IMR-90 (cell line): ENCODE data around the gene CA12. TPM values are rescaled to one million over a fixed set of nuclear protein-coding genes. Genes with fewer than 3 reads are reported as not detected.

ENCODE experiments used
- ATAC-seq: fragments of 200-7000 bp; cut with Tn5 transposase; 2 replicates; pipeline ENCODE4 v1.9.1; 2020; ENCODE audit warnings: low read depth, mild to moderate bottlenecking, moderate library complexity
- BruUV-seq: library from RNA; stranded (reverse); fragments of 400-500 nt; replicated peaks from 2 replicates; lab custom pipeline; 2021; lab: Mats Ljungman, UMichigan
- CTCF ChIA-PET: fragments of 300-600 bp; formaldehyde crosslinking; extraction: SDS; loops from one replicate; lab custom pipeline; 2021; ENCODE audit warnings: antibody characterized with exemption; lab: Yijun Ruan, JAX
- POLR2A ChIA-PET: fragments of 300-600 bp; sonication (Branson Sonifier 250); formaldehyde crosslinking; loops from one replicate; lab custom pipeline; 2022; ENCODE audit warnings: antibody characterized with exemption; ENCODE audit not compliant: unreplicated experiment; lab: Charles Lee
- DNase-seq: peaks from one replicate; pipeline ENCODE4 v3.0.0; 2013
- H2AFZ ChIP-seq: replicated peaks from 2 replicates; pipeline ENCODE3; 2013; ENCODE audit warnings: low read length, mild to moderate bottlenecking; ENCODE audit not compliant: poor library complexity
- H2AK5ac ChIP-seq: 2 replicates; pipeline ENCODE4 v1.6.1; 2013; ENCODE audit warnings: low read depth, low read length, inconsistent platforms
- H2AK9ac ChIP-seq: replicated peaks from 2 replicates; pipeline ENCODE3; 2013; ENCODE audit warnings: mild to moderate bottlenecking, low read depth, low read length, moderate library complexity; ENCODE audit not compliant: poor library complexity
- H2BK120ac ChIP-seq: 2 replicates; pipeline ENCODE4 v1.6.1; 2013; ENCODE audit warnings: low read depth, low read length, inconsistent platforms
- H2BK15ac ChIP-seq: 3 replicates; pipeline ENCODE4 v1.6.1; 2013; ENCODE audit warnings: low read depth, low read length, inconsistent platforms
- H2BK20ac ChIP-seq: 2 replicates; pipeline ENCODE4 v1.6.1; 2013; ENCODE audit warnings: low read depth, mild to moderate bottlenecking, inconsistent platforms, low read length, moderate library complexity
- H2BK5ac ChIP-seq: 2 replicates; pipeline ENCODE4 v1.6.1; 2013; ENCODE audit warnings: mild to moderate bottlenecking, low read depth, low read length, inconsistent platforms; ENCODE audit not compliant: poor library complexity, severe bottlenecking
- H3K14ac ChIP-seq: replicated peaks from 2 replicates; pipeline ENCODE4 v1.6.1; 2013; ENCODE audit warnings: low read depth, low read length, inconsistent platforms
- H3K18ac ChIP-seq: 2 replicates; pipeline ENCODE4 v1.6.1; 2013; ENCODE audit warnings: low read depth, low read length, control low read depth
- H3K23ac ChIP-seq: 2 replicates; pipeline ENCODE4 v1.6.1; 2013; ENCODE audit warnings: low read depth, low read length, inconsistent platforms
- H3K27ac ChIP-seq: 2 replicates; pipeline ENCODE4 v1.5.1; 2013; ENCODE audit warnings: mild to moderate bottlenecking, control low read depth, low read length; ENCODE audit not compliant: insufficient read depth
- H3K27me3 ChIP-seq: 2 replicates; pipeline ENCODE4 v1.6.1; 2013; ENCODE audit warnings: low read length; ENCODE audit not compliant: control insufficient read depth, insufficient read depth
- H3K36me3 ChIP-seq: 2 replicates; pipeline ENCODE4 v1.6.1; 2013; ENCODE audit warnings: low read length, mixed read lengths; ENCODE audit not compliant: control insufficient read depth, insufficient read depth
- H3K4ac ChIP-seq: 2 replicates; pipeline ENCODE4 v1.6.1; 2013; ENCODE audit warnings: low read depth, low read length, inconsistent platforms
- H3K4me1 ChIP-seq: 2 replicates; pipeline ENCODE4 v1.6.1; 2013; ENCODE audit warnings: low read length, mixed read lengths; ENCODE audit not compliant: control insufficient read depth, insufficient read depth
- H3K4me2 ChIP-seq: 2 replicates; pipeline ENCODE4 v1.6.1; 2013; ENCODE audit warnings: low read depth, mild to moderate bottlenecking, control low read depth, low read length, moderate library complexity
- H3K4me3 ChIP-seq: 2 replicates; pipeline ENCODE4 v1.5.1; 2013; ENCODE audit warnings: low read depth, mild to moderate bottlenecking, control low read depth, low read length, moderate library complexity; ENCODE audit not compliant: insufficient read depth
- H3K56ac ChIP-seq: 2 replicates; pipeline ENCODE4 v1.6.1; 2013; ENCODE audit warnings: low read length, inconsistent platforms; ENCODE audit not compliant: insufficient read depth; ENCODE audit errors: extremely low read depth
- H3K79me1 ChIP-seq, 2 experiments: 2 replicates each; pipeline ENCODE4 v1.6.1; 2013; ENCODE audit warnings: low read length in 2 of 2, inconsistent platforms in 1 of 2, low read depth in 1 of 2
- H3K9ac ChIP-seq: 2 replicates; pipeline ENCODE4 v1.6.1; 2013; ENCODE audit warnings: low read depth, low read length, control low read depth
- H3K9me1 ChIP-seq: 2 replicates; pipeline ENCODE4 v1.6.1; 2013; ENCODE audit warnings: low read length, inconsistent platforms; ENCODE audit not compliant: insufficient read depth
- H3K9me3 ChIP-seq: 2 replicates; pipeline ENCODE4 v1.6.1; 2013; ENCODE audit warnings: low read length; ENCODE audit not compliant: control insufficient read depth, insufficient read depth
- H4K20me1 ChIP-seq: 2 replicates; pipeline ENCODE4 v1.6.1; 2013; ENCODE audit warnings: low read length, inconsistent platforms; ENCODE audit not compliant: insufficient read depth
- H4K5ac ChIP-seq: 2 replicates; pipeline ENCODE4 v1.6.1; 2013; ENCODE audit warnings: mild to moderate bottlenecking, low read depth, low read length, control low read depth
- H4K8ac ChIP-seq, 2 experiments: 2 replicates each; pipeline ENCODE4 v1.6.1; 2013; ENCODE audit warnings: low read depth in 2 of 2, low read length in 2 of 2, control low read depth in 1 of 2, inconsistent platforms in 1 of 2
- H4K91ac ChIP-seq: 2 replicates; pipeline ENCODE4 v1.6.1; 2013; ENCODE audit warnings: low read depth, low read length, inconsistent platforms; ENCODE audit not compliant: insufficient read depth
- CEBPB ChIP-seq: IDR thresholded peaks from 2 replicates; pipeline ENCODE4 v1.6.1; 2012; ENCODE audit warnings: low read depth, low read length, improper control_type of control experiment
- NFE2L2 ChIP-seq: fragments of 150-350 bp; IDR thresholded peaks from 2 replicates; pipeline ENCODE4 v1.6.1; 2016; ENCODE audit warnings: low read depth, mild to moderate bottlenecking, low read length
- WGBS, 2 experiments: methylation state at CpG; one replicate each; pipeline versions ENCODE4 v1.1.5 to v1.1.7; 2013; ENCODE audit warnings: missing lambda C conversion rate in 2 of 2; ENCODE audit not compliant: insufficient read length in 1 of 2; ENCODE audit errors: extremely low coverage in 2 of 2; 5-methylcytosine and 5-hydroxymethylcytosine counted together
- dilution Hi-C: fragments of 300-500 bp; cut with HindIII; formaldehyde crosslinking; loops from one replicate; pipeline ENCODE4 v1.14.3; 2018; ENCODE audit warnings: low sequenced_read_pairs; ENCODE audit not compliant: unreplicated experiment
- in situ Hi-C: fragments of 300-500 bp; cut with MboI; formaldehyde crosslinking; loops from 3 replicates; pipeline ENCODE4 v1.14.3; 2019; ENCODE audit warnings: low sequenced_read_pairs, inconsistent platforms, mixed read lengths
- intact Hi-C: fragments of 100-400 bp; cut with micrococcal nuclease; formaldehyde crosslinking; loops from 2 replicates; pipeline ENCODE4 v1.10.0; 2022
- polyA plus RNA-seq, 3 experiments: library from polyadenylated mRNA; depleted of rRNA; stranded (reverse); fragments of >200 nt; gene quantifications; 2 replicates each; pipeline ENCODE4 v1.2.3, GENCODE V29; 2012; ENCODE audit warnings: low replicate concordance in 1 of 3
- total RNA-seq: library from RNA; depleted of rRNA; stranded (reverse); fragments of >200 nt; gene quantifications from 2 replicates; pipeline ENCODE4 v1.2.3, GENCODE V29; 2012

The CA12 gene
- total and polyA plus RNA-seq, 2 of the 4 experiments (the other 2 are of a cell fraction): 33.7 to 52.6 TPM

GRCh38 chr15:63364399-63365272 lies 17.0 kb downstream of the CA12 start:
- no peak overlapping the region for H3K23ac ChIP-seq
- WGBS, 2 experiments: 87% methylated on average over 6 of the region's 11 CpGs; no CpG with 5 or more reads in 1 of the 2 experiments
- dilution Hi-C loops (no loop called here), intact Hi-C loops (no loop called here), in situ Hi-C loops (no loop called here)
- H3K9me3 ChIP-seq: no peaks in the 10 kb centered on the region
- H3K27ac ChIP-seq: no peak overlapping the region
- H3K79me1 ChIP-seq: no peaks in the 10 kb centered on the region
- peak overlapping the region; percentile 32 for H2AK9ac ChIP-seq
- ChIA-PET CTCF (no interaction called here), POLR2A (no interaction called here)
- no peak overlapping the region for H3K4me2 ChIP-seq
- no peak overlapping the region for H4K5ac ChIP-seq
- H3K36me3 ChIP-seq: no peaks in the 10 kb centered on the region
- H4K20me1 ChIP-seq: no peaks in the 10 kb centered on the region
- H3K56ac ChIP-seq: no peak overlapping the region
- H4K91ac ChIP-seq: no peak overlapping the region
- H3K14ac ChIP-seq: no peak overlapping the region
- H2BK20ac ChIP-seq: peak overlapping the region; percentile 15; the same call in 1 of the 2 replicates
- no peak overlapping the region for H3K18ac ChIP-seq
- H3K4me1 ChIP-seq: peaks cover 11% of the 10 kb centered on the region
- H3K4me3 ChIP-seq: no peak overlapping the region
- H3K9me1 ChIP-seq: peaks cover 3% of the 10 kb centered on the region
- BruUV-seq: no TSS peak
- peak; percentile 22 for DNase-seq
- H3K9ac ChIP-seq: no peak overlapping the region
- H2AFZ ChIP-seq: peak overlapping the region; percentile 43
- peak; percentile 22; the same call in 1 of the 2 replicates for TF ChIP-seq CEBPB
- TF ChIP-seq NFE2L2: no peak
- no peak overlapping the region for H4K8ac ChIP-seq
- 0 out of 2 replicates have a peak overlapping the region, but pooled peaks have one; percentile 0 for H2BK120ac ChIP-seq
- H3K27me3 ChIP-seq: peaks cover 6% of the 10 kb centered on the region; the same call in 1 of the 2 replicates
- H2BK15ac ChIP-seq: no peak overlapping the region
- no peak overlapping the region; the same call in 1 of the 2 replicates for H3K4ac ChIP-seq
- H2AK5ac ChIP-seq: peak overlapping the region; percentile 63; the same call in 1 of the 2 replicates
- ATAC-seq: no peak
- no peak overlapping the region for H2BK5ac ChIP-seq
